SU-DHL-6 (cell line): ENCODE results near the gene COX10.

Source experiments
- H2AFZ ChIP-seq: fragments of 200-600 bp; sonication (generic); 2 replicates; pipeline ENCODE4 v1.6.1; 2014; ENCODE audit warnings: low read depth, mild to moderate bottlenecking, moderate library complexity, mixed read lengths, antibody characterized with exemption, low read length; ENCODE audit not compliant: severe bottlenecking
- H3F3A ChIP-seq: fragments of 200-600 bp; shearing (Covaris generic); 2 replicates; pipeline ENCODE4 v1.6.0; 2016; ENCODE audit warnings: antibody characterized with exemption, mild to moderate bottlenecking; ENCODE audit not compliant: insufficient read depth
- H3K27ac ChIP-seq: fragments of 200-600 bp; sonication (generic); 2 replicates; pipeline ENCODE4 v1.5.1; 2016; ENCODE audit warnings: low read depth, mild to moderate bottlenecking, low read length, moderate library complexity, mixed read lengths
- H3K27me3 ChIP-seq: fragments of 200-600 bp; sonication (generic), shearing (Covaris generic); 2 replicates; pipeline ENCODE4 v1.6.0; 2014; ENCODE audit warnings: mild to moderate bottlenecking, low read length
- H3K36me3 ChIP-seq: fragments of 200-600 bp; sonication (generic); 2 replicates; pipeline ENCODE4 v1.6.1; 2014; ENCODE audit warnings: mild to moderate bottlenecking, low read length, mixed read lengths
- H3K4me2 ChIP-seq: fragments of 300-600, 200-600 bp; shearing (Covaris generic), sonication (generic); 2 replicates; pipeline ENCODE4 v1.6.0; 2014; ENCODE audit warnings: low read length, low read depth, mild to moderate bottlenecking; ENCODE audit not compliant: poor library complexity, severe bottlenecking
- H3K4me3 ChIP-seq: fragments of 200-600 bp; sonication (generic); 2 replicates; pipeline ENCODE4 v1.5.1; 2014; ENCODE audit warnings: antibody characterized with exemption, low read length, mild to moderate bottlenecking, mixed read lengths; ENCODE audit not compliant: insufficient read depth, poor library complexity, severe bottlenecking
- H3K79me2 ChIP-seq: fragments of 200-600 bp; sonication (generic); 2 replicates; pipeline ENCODE4 v1.6.1; 2014; ENCODE audit warnings: mild to moderate bottlenecking, low read length, moderate library complexity; ENCODE audit not compliant: insufficient read depth
- H3K9ac ChIP-seq: fragments of 200-600 bp; sonication (generic); 2 replicates; pipeline ENCODE4 v1.7.0; 2014; ENCODE audit warnings: mild to moderate bottlenecking, low read length
- H3K9me2 ChIP-seq: fragments of 200-600 bp; sonication (generic); replicated peaks from 2 replicates; pipeline ENCODE4 v1.6.1; 2014; ENCODE audit warnings: low read length; ENCODE audit not compliant: insufficient read depth
- H3K9me3 ChIP-seq: fragments of 200-600 bp; sonication (generic); 2 replicates; pipeline ENCODE4 v1.6.1; 2014; ENCODE audit warnings: low read length, mixed read lengths; ENCODE audit not compliant: insufficient read depth
- H4K20me1 ChIP-seq: fragments of 200-600 bp; sonication (generic); 2 replicates; pipeline ENCODE4 v1.6.1; 2014; ENCODE audit warnings: low read depth, mild to moderate bottlenecking, antibody characterized with exemption, low read length, moderate library complexity, mixed read lengths
- EZH2phosphoT487 ChIP-seq: fragments of 200-600 bp; sonication (generic), shearing (Covaris generic); conservative IDR thresholded peaks from 2 replicates; pipeline ENCODE4 v1.6.1; 2018; ENCODE audit warnings: mild to moderate bottlenecking, antibody characterized with exemption, low read length, moderate library complexity, mixed read lengths
- TF ChIP-seq, protein P1 (sequence below): fragments of 200-600 bp; sonication (generic); IDR thresholded peaks from one replicate; pipeline ENCODE4 v1.5.1; 2017; ENCODE audit warnings: antibody characterized with exemption, mild to moderate bottlenecking, low read length, moderate library complexity; ENCODE audit not compliant: insufficient read depth, poor library complexity, severe bottlenecking

COX10 gene

DNA sequence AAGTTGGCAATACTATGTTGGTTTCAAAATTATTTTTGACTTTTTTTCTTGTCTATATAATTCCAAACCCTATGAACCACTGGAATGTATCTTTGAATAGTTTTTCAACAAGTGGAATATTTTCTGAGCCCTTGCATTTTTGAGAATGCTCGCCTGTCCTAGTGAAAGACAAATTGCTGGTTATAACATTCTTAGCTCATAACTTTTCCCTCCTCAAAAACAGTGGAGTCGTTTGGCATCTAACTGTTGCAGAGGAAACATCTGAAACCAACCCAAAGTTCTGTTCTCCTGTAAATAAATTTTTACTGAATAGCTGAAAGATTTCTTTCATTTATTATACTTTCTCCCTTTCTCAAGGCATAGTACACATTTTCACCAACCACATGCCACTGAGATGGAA, 11.3 kb upstream of the COX10 start:
- no peaks in the 10 kb centered on the region for H3K9me3 ChIP-seq
- H3K27ac ChIP-seq, result no peak overlapping the region
- no peaks in the 10 kb centered on the region for H3K9me2 ChIP-seq
- H2AFZ ChIP-seq, result no peak overlapping the region
- no peaks in the 10 kb centered on the region for H3F3A ChIP-seq
- no peak overlapping the region for H3K4me2 ChIP-seq
- H3K27me3 ChIP-seq, result no peaks in the 10 kb centered on the region
- no peak overlapping the region for H3K9ac ChIP-seq
- peaks cover 6% of the 10 kb centered on the region; the same call in 1 of the 2 replicates for H4K20me1 ChIP-seq
- no peak overlapping the region for H3K4me3 ChIP-seq
- peaks cover 76% of the 10 kb centered on the region for H3K79me2 ChIP-seq
- no peak for TF ChIP-seq EZH2phosphoT487
- TF ChIP-seq, protein P1, sequence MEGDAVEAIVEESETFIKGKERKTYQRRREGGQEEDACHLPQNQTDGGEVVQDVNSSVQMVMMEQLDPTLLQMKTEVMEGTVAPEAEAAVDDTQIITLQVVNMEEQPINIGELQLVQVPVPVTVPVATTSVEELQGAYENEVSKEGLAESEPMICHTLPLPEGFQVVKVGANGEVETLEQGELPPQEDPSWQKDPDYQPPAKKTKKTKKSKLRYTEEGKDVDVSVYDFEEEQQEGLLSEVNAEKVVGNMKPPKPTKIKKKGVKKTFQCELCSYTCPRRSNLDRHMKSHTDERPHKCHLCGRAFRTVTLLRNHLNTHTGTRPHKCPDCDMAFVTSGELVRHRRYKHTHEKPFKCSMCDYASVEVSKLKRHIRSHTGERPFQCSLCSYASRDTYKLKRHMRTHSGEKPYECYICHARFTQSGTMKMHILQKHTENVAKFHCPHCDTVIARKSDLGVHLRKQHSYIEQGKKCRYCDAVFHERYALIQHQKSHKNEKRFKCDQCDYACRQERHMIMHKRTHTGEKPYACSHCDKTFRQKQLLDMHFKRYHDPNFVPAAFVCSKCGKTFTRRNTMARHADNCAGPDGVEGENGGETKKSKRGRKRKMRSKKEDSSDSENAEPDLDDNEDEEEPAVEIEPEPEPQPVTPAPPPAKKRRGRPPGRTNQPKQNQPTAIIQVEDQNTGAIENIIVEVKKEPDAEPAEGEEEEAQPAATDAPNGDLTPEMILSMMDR, result no peak
- H3K36me3 ChIP-seq, result peaks cover 14% of the 10 kb centered on the region

DNA sequence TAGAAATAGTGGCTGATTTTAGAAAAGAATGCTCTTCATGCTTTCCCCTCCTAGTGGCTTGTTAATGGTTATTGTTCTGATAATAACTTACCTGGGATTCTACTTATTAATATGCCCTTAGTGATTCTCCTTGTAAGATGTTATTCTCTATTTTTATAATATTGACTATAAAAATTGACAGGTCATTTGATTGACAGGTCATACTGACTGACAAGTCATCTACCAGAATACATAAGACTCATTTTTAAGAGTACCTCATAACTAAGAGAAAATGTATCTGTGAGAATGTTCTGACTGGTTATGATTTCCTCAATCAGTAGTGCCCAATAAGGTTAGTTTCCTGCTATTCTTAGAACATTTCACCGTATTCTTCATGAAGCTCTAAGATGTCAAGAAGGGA, 8.6 kb upstream of the COX10 start:
- Histone ChIP-seq H3K9me2 (no peaks in the 10 kb centered on the region), H3K9ac (no peak overlapping the region), H3K27me3 (no peaks in the 10 kb centered on the region), H3K4me2 (no peak overlapping the region), H3F3A (no peaks in the 10 kb centered on the region), H2AFZ (no peak overlapping the region), H3K27ac (no peak overlapping the region), H3K9me3 (no peaks in the 10 kb centered on the region), H3K4me3 (no peak overlapping the region), H3K79me2 (peaks cover 80% of the 10 kb centered on the region), H4K20me1 (peaks cover 6% of the 10 kb centered on the region; the same call in 1 of the 2 replicates), H3K36me3 (peaks cover 22% of the 10 kb centered on the region)
- TF ChIP-seq, protein P1, result no peak
- no peak for TF ChIP-seq EZH2phosphoT487

DNA sequence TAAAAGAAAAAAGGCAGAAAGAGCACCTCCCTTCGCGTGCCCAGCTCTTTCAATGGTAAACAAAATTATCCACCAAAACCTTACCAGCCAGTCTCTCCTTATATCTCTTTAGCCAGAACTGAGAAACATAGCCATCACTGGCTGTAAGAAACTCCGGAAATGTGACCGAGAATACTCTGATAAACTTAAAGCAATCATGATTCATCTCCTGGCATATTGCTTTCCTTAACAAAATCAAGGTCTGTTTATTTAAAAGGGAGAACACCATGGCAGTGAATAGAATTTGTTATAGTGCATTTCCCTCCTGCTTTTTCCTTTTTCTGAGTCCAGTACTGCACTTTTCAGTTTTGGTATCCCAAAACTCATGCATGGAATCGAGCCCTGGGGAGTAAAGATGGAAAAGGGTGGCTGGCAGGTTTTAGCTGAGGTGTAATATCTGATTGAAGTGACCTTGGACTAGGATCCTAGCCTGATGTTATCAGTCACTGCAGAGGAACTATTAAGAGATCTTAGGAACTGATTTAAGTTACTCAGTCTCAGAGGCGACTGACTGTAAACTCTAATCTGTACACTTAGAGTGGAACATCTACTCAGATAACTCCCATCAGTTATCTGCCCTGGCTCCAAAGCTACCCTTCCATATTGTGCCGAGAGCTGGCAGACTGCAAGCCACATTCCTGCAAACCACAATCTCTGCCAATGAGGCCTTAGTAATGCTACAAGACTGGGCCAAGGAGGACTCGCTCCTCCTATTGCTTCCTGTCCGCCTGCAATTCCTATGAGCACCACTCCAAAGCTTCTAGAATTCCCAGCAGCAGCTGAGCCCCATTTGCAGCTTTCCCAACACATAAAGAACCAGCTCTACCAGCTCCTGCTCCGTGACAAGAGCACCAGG, 7.4 kb upstream of the COX10 start:
- H4K20me1 ChIP-seq, result peaks cover 1% of the 10 kb centered on the region; the same call in 1 of the 2 replicates
- no peaks in the 10 kb centered on the region for H3K9me2 ChIP-seq
- H3K27ac ChIP-seq, result no peak overlapping the region
- H3K4me2 ChIP-seq, result no peak overlapping the region
- H2AFZ ChIP-seq, result no peak overlapping the region
- peaks cover 4% of the 10 kb centered on the region; the same call in 1 of the 2 replicates for H3K9me3 ChIP-seq
- no peaks in the 10 kb centered on the region for H3F3A ChIP-seq
- H3K36me3 ChIP-seq, result peaks cover 31% of the 10 kb centered on the region
- H3K4me3 ChIP-seq, result no peak overlapping the region
- H3K27me3 ChIP-seq, result no peaks in the 10 kb centered on the region
- no peak for TF ChIP-seq EZH2phosphoT487
- TF ChIP-seq, protein P1, result no peak
- no peak overlapping the region for H3K9ac ChIP-seq
- peaks cover 81% of the 10 kb centered on the region for H3K79me2 ChIP-seq
